HG02970 (cell line): Measurements from ENCODE around the gene RTTN.
"Not testable (repeated sequence)": the region's sequence is repeated elsewhere in the genome, so short reads cannot be mapped to it uniquely, and the experiment has no call there.

ENCODE experiments used
- ATAC-seq: cut with Tn5 transposase; IDR thresholded peaks from one replicate; pipeline ENCODE4 v1.9.1; 2021; ENCODE audit warnings: mild to moderate bottlenecking, moderate library complexity, moderate number of reproducible peaks; ENCODE audit not compliant: unreplicated experiment, low FRiP score

Gene RTTN

DNA sequence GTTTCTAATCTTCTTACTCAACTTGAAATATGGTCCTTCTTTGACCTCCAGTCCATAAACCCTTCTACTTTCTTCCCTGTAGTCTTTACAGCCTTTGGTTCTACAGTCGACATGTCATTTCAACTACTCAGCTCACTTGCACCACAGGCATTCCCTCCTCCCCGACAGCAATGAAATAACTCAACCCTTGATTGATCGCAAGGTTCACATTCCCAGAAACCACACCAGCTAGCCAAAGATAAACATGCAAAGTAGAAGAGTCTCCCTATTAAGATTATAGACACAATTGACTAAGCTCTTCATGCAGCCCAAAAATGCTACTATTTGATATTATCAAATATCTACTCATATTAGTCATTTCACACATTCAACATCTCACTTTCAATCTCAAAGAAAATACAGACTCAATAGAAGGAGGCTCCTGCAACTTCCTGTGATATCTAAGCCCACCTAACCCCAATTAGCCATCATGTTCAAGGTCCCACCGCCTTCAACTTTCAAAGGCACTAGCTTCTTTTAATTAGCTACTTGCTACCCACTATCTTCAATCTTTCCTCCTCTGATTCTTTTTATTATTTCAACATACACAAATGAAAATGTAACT lies 50.8 kb downstream of the RTTN start:
- ATAC-seq: no peak

DNA sequence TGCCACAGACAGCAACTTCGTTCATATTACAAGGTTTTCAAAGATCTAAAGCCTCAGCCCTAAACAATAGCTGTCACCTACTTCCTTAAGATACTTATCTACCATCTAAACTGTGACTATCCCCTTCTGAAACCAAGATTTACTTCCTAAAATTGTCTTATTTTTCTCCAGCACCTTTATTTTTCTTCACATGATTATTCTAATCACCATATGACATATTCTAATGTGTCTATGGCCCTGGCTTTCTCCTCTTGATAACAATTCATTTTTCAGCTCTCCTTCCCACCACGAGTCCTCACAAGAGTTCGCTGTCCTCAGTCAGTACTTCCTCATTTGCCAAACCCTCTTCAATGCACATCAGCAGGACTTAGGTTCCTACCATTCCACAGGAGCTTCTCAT lies 53.9 kb downstream of the RTTN start:
- no peak for ATAC-seq

DNA sequence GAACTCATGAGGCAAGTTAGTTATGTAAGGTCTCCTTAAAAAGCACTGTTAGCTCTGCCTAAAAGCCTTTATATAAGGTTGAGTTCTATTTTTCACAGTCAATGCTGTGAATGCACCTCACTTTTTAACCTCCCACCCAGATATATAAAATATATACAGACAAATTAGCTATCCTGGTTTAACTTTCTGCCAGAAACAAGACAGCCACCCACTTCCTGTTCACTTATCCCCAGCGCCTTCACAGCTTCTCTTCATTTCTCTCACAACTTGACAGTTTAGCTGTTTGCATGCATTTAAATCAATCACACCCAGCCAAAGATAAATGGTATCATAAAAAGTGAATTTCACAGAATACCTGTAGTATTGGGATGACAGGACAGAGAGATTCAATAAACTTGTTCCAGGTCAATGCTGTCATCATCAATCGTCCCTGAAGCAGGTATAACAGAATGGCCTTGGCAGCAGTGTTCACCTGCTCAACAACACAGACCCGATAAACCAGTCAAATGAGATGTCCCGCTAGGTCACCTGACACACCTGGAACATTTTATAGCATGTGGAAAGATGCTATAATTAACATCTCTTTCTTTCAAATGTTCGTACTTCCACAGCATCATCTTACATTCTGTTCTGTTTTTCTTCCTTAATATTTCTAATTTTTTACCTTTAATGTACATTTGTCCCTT lies 55.7 kb downstream of the RTTN start:
- no peak for ATAC-seq

DNA sequence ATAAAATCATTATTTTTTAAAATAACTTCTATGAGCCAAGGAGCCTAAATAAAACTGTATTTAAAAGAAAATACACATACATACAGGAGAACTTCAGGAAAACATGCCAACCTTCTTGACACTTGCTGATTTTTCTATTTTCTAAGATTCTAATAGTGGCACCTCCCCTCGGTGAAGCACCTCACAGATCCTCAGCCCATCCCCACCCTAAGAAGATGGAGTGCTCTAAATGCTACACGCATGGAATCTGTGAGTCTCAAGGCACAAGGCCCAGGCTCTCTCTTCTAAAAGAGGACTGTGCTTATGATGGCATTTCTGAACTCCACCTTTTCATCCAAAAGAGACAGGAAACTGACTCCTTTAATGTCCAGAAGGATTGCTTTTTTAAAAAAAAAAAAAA lies 56.3 kb downstream of the RTTN start:
- ATAC-seq: no peak

DNA sequence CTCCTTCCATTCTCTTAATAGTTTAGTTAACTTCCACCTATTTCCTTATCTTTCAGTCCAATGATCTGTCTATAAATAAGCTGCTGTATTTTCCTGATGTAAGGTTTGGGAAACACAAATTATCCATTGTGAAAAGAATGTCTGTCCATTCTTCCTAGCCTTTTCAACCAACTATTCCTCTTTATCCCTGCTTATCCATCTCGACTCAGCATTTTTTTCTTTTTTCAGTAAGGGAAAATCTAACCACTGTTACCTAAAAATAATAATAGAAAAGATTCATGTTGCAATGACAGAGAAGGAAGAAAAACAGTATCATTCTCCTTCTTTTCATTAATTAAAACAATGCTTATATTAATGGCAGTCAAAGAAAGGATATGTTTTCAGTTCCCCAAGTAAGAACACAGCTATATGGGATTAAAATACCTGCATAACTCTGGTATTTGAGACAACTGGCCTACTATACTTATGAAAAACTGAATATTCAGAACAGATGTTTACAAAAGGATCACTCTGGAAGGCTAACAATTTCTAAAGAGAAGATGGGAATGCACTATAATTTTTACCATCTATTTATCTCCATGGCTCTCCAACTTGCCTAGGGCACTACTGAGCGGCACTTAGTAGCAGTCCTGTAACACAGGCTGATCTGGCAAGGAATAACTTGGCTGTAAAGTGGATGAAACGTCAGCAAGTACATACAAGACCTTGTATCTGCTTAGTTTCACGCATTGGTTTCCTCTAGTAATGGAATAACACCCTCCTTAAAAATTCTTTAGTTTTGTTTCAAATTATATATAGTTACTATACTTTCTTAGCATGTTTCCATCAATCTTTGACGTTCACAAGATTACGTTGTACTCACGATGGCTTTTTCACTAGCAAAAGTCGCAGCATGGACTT lies 57.2 kb downstream of the RTTN start:
- ATAC-seq: no peak

DNA sequence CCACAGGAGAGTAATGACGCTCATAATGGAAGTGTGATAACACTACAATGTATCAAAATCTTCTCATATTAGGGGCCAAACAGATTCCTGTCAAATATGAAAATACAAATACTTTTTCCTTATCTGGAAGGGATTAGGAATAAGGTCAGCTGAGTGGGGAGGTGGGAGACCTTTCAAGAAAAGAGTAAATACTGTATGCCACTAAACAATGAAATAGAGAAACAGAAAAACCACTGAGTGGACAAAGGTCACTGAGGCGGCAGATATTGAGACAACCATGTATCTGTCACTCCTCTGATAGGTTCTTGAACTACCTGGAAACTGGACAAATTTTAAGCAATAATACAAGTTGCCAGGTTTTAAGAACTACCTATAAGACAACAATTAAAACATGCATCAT lies 59.3 kb downstream of the RTTN start:
- no peak for ATAC-seq

DNA sequence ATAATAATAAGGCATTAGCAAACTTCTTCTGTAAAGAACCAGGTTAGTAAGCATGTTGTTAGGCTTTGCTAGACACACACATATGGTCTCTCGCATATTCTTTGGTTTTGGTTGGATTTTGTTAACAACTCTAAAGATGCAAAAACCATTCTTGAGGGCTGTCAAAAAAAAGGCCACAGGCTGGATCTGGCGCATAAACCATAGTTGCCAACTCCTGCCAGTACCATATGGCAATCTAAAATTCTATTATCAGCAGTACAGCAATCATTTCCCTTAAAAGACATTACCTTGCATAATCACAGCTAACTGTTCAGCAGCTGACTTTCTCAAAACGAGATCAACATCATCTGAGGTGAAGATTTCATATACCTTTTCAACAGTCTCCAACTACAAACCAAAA lies 63.5 kb downstream of the RTTN start:
- no peak for ATAC-seq

DNA sequence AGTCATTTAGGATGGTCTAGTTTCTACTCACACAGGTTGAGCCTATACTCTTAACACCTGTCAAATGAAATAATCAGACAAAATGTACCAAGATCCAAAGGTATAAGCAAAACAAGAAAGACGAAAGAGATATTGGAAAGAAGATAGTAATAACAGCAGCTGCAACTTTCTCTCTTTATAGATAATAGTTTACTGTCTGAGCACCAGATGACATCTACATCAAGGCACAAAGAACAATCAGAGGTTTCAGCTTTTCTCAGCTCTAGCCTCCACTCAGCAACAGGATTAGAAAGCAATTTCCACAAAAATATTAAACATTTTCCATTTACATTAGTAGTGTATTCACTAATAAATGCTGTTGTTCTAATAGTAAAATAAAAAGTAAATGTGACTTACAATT lies 66.3 kb downstream of the RTTN start:
- no peak for ATAC-seq

DNA sequence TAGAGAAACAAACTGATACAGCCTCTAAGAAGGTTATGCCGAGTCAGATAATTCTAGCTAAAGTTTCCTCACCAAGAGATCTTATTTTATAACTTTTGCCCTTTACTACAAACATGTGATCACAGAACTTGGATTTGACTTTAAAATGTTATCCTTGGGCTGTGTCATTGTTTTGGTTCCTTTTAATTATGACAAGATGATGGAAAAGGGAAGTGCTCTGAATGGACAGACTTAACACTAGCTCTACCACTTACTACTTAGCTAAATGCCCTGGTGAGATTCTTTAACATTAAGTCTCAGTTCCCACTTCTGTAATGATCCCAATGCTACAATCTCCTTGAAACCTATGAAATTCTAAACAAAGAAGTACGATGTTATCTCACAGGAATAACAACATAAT lies 69.9 kb downstream of the RTTN start:
- no peak for ATAC-seq

DNA sequence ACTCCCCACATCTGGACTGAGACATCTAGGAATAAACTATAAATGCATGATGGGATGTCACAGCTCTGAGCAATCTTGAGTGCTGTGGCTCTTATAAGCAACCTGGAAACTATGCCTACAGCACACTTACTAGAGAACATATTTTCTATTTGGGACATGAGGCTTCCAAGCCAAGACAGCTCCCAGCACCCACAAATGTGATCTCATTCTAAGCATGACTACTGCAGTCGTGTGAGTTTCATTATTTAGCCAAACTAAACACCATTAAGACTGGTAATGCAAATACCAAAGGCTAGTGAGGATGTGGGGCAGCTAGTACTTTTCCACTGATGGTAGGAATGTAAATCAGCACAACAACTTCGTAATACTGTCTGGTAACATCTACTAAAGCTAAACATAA lies 72.5 kb downstream of the RTTN start:
- ATAC-seq: no peak

DNA sequence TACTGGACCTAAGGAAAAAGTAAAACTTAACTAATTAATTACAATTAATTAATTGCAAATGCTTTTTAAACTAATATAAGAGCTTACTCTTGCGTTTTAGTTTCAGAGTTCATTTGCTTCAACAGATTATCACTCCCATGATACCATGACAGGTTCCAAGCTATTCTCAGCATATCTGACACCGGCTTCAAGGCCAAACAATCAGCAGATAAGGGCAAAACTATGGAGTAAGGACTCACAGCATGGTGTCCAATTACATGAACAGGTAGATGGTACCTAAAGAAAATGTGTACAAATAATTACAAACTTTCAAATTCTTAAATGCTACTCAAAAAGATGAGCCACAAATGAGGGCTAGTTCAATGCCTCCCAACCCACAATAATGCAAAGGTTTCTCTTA lies 77.2 kb downstream of the RTTN start:
- ATAC-seq: no peak

DNA sequence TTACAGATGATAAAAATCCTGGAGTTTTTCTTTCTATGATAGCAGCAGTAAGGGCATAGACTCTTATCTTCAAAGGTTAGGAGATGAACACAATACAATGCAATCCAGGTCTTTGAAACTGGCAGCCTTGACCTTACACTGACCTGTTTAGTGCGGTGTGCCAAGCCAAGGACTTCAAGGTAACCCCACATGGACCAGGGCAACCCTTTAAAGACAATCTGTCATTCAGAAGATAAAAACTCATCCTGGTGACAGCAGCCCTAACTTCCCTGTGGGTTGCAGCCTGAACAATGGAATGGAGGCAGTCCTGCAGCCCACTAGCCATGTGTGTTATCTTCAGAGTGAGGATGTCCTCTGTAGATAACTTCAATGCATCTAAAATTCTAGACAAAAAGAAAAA lies 78.1 kb downstream of the RTTN start:
- no peak for ATAC-seq

DNA sequence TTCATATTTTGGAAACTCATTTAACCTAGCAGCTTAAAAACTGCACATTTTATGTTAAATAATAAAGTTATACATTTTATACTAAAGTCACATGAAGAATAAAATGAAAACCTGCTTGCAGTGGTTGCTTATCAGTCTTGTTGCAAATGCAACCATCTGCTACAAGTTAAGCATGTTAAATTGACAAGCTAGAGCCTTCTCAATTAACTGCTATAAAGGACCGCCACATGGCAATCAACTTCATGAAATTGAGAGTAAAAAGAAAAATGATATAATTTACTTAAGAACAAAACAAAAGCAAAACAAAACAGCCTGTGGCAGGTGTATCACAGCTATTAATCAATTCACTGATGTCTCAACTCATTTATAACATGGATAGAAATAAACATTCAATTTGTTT lies 78.7 kb downstream of the RTTN start:
- no peak for ATAC-seq

DNA sequence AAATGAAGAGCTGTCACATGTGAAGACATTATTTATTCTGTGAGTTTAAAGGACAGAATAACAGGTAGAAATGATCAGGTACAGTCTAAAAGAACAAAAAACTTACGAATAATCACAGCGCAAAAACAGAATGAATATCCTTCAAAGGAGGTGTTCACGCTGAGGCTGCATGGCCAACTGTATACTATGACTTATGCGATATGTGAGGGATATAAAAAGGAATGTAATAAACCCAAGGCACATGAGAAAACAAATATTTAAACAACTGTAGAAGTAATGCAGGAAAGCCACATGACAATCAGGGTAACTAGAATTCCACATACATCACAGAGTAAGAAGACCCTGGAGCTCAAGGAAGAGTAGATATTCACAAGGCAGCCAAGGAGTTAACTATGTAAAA lies 81.3 kb downstream of the RTTN start:
- no peak for ATAC-seq

DNA sequence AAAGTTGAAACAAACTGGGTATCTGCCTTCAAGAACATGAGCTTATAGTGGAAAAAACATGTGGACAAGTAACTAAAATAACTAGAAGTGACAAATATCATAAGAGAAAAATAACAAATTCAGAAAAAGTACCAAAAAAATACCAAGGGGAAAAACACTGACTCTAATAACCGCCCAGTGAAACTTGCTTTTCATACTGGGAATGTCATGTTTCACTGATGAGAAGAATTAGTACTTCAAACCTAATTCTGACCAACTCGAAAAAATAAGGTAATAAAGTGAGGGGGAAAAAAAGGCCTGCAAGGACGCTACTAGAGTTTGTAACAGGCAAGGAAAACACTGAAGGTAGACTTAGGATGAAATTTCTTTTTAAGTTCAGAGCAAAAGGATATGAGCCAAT lies 83.6 kb downstream of the RTTN start:
- ATAC-seq: no peak

DNA sequence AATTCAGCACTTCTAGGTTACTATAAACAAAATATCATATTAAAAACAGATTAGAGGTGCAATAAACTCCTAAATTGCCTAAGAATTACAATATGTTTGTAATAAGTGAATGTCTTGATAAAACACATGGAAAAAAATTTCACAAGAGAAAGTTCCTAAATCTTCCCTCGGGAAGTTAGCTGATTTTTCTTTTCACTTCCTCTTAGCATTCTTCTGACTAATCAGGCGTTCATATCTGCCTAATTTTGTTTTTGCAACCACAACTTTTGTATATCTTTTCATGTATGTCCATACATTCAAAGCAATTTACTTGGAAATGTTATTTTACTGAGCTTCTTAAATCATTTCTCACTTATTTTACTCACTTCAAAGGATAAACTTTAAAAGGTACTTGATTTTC lies 88.5 kb downstream of the RTTN start:
- no peak for ATAC-seq

DNA sequence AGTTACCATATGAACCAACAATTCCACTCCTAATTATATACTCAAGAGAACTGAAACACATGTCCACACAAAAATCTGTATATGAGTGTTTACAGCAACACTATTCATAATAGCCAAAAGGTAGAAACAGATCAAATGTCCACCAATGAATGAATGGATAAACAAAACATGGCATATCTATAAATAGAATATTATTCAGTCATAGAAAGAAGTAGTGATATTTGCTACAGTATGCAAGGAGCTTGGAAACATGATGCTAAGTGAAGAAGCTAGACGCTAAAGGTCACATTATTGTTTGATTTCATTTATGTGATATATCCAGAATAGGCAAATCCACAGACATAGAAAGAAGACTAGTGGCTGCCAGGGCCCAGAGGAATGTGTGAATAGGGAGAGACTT lies 92.0 kb downstream of the RTTN start:
- ATAC-seq: no peak

DNA sequence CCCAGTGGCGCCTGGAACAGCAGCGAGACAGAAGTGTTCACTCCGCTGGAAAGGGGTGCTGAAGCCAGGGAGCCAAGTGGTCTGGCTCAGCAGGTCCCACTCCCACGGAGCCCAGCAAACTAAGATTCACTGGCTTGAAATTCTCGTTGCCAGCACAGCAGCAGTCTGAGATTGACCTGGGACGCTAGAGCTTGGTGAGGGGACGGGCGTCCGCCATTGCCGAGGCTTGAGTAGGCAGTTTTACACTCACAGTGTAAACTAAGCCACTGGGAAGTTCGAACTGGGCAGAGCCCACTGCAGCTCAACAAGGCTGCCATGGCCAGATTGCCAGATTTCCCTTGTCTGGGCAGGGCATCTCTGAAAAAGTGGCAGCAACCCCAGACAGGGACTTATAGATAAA lies 94.8 kb downstream of the RTTN start:
- no peak for ATAC-seq

DNA sequence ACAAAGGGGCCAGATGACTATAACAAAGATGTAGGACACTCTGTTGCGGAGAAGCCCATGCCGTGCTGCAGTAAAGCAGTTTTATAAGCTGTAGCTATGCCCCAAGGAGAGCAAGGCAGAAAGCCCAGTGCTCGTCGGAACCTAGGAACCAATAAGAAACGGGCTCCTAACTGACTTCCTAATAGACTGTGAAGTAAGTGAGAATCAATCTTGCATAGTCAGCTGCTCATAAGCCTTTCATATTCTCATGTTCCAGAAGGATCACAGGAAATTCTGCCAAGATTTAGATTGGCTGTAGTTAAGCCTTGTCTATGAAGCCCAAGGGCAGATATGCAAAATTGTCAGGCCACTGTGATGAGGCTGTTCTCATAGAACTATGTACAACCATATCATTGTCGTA lies 98.4 kb downstream of the RTTN start:
- ATAC-seq: no peak

DNA sequence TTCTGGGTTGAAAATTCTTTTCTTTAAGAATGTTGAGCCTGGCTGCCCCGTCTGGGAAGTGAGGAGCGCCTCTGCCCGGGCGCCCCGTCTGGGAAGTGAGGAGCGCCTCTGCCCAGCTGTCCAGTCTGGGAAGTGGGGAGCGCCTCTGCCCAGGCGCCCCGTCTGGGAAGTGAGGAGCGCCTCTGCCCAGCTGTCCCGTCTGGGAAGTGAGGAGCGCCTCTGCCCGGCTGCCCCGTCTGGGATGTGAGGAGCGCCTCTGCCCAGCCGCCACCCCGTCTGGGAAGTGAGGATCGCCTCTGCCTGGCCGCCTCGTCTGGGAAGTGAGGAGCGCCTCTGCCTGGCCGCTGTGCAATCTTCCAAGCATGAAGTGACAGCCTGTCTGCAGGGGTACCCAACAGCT lies 102.6 kb downstream of the RTTN start:
- not testable (repeated sequence) for ATAC-seq

DNA sequence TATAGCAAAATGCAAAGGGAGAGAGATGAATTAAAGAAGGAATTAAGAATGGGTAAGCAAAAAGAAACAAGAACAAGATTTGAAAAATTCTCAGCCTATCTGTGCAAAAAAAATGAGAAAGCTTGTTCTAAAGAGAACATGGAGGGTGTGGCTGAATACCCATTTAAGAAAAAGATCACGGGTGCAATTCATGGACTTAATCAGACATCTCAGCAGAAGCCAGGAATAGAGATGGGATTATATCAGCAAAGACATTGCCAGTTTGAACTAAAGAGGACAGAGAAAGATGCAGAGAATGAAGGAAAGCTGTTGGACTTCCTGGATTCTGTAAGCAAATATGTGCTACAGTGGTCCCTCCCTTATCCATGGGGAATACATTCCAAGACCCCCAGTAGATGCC lies 115.6 kb downstream of the RTTN start:
- ATAC-seq: no peak

DNA sequence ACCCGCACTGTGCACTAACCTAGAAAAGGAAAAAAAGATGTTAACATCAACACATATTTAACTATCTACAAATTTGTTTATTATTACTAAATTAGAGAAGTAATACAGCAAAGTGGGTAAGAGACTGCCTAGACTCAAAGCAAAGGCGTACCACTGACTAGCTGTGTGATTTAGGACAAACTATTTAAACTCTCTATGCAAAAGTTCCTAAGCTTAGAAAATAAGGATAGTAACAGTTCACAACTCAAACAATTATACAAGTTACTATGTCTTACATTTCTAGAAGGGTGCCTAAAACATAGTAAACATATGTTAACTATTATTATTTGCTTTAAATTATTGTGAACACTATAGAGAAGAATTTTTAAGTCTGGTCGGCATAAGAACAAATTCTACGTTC lies 119.4 kb downstream of the RTTN start:
- no peak for ATAC-seq
